HCT116 (cell line): Measurements from ENCODE around the gene PAQR6. TPM values are rescaled to one million over a fixed set of nuclear protein-coding genes. Genes with fewer than 3 reads are reported as not detected.

Experiments used
- ATAC-seq: fragments of 200-7000 bp; cut with Tn5 transposase; 2 replicates; pipeline ENCODE4 v1.9.1; 2020; ENCODE audit warnings: mild to moderate bottlenecking, moderate library complexity
- BruUV-seq: library from RNA; stranded (reverse); fragments of 400-500 nt; replicated peaks from 2 replicates; lab custom pipeline; 2021; lab: Mats Ljungman, UMichigan
- CTCF ChIA-PET: fragments of 300-600 bp; sonication (Branson Sonifier 250); formaldehyde crosslinking; loops from one replicate; lab custom pipeline; 2021; ENCODE audit warnings: antibody characterized with exemption; lab: Charles Lee
- POLR2A ChIA-PET: fragments of 300-600, 350-600 bp; sonication (Branson Sonifier 250); formaldehyde crosslinking; loops from one replicate; lab custom pipeline; 2021; ENCODE audit warnings: antibody characterized with exemption; lab: Charles Lee
- RAD21 ChIA-PET, 2 experiments: fragments of 300-600 bp; sonication (Branson Sonifier 250); formaldehyde crosslinking; loops; one replicate each; lab custom pipeline; 2023; ENCODE audit warnings: low total read pairs in 2 of 2; ENCODE audit not compliant: uncharacterized antibody in 2 of 2, unreplicated experiment in 2 of 2, low non-redundant PET in 1 of 2; lab: Charles Lee
- DNase-seq: peaks from one replicate; pipeline ENCODE4 v3.0.0-alpha.2; 2010; ENCODE audit warnings: low read depth, low spot score
- H2AFZ ChIP-seq: fragments of 200-600 bp; shearing (Covaris generic), sonication (generic); 2 replicates; pipeline ENCODE4 v1.6.1; 2017; ENCODE audit warnings: low read depth, mixed run types, mixed read lengths, antibody characterized with exemption, low read length; ENCODE audit not compliant: poor library complexity, severe bottlenecking
- H3K27ac ChIP-seq: 2 replicates; pipeline ENCODE4 v1.5.1; 2012; ENCODE audit warnings: low read depth, low read length
- H3K27me3 ChIP-seq: fragments of 200-600 bp; sonication (generic); 2 replicates; pipeline ENCODE4 v1.6.1; 2016; ENCODE audit warnings: mixed run types, low read length, mixed read lengths; ENCODE audit not compliant: insufficient read depth
- H3K36me3 ChIP-seq, 2 experiments: fragments of 200-500 bp in 1 of 2; fragments of 200-600 bp in 1 of 2; sonication (Bioruptor generic) in 1 of 2; sonication (generic) in 1 of 2; 2 replicates each; pipeline versions ENCODE4 v1.5.1 to v1.6.1; 2014 to 2016; ENCODE audit warnings: low read length in 2 of 2, inconsistent platforms in 1 of 2, mixed read lengths in 1 of 2, mixed run types in 1 of 2; ENCODE audit not compliant: insufficient read depth in 2 of 2, control insufficient read depth in 1 of 2
- H3K4me1 ChIP-seq, 2 experiments: fragments of 200-600 bp in 1 of 2; sonication (generic) in 1 of 2; 2 replicates each; pipeline versions ENCODE4 v1.5.1 to v1.6.1; 2012 to 2017; ENCODE audit warnings: low read length in 2 of 2, inconsistent platforms in 1 of 2, mild to moderate bottlenecking in 1 of 2, mixed read lengths in 1 of 2, mixed run types in 1 of 2, moderate library complexity in 1 of 2; ENCODE audit not compliant: insufficient read depth in 2 of 2, control insufficient read depth in 1 of 2
- H3K4me2 ChIP-seq: fragments of 200-600 bp; sonication (generic); 2 replicates; pipeline ENCODE4 v1.6.1; 2017; ENCODE audit warnings: mixed run types, low read length, mixed read lengths
- H3K4me3 ChIP-seq, 2 experiments: fragments of 200-600 bp in 1 of 2; sonication (generic) in 1 of 2; replicated peaks in 1 of 2; 2 replicates each; pipeline ENCODE4 v1.5.1; 2011 to 2016; ENCODE audit warnings: low read length in 2 of 2, control low read depth in 1 of 2, low read depth in 1 of 2, mild to moderate bottlenecking in 1 of 2, mixed read lengths in 1 of 2, mixed run types in 1 of 2
- H3K79me2 ChIP-seq: fragments of 200-600 bp; sonication (generic); 2 replicates; pipeline ENCODE4 v1.6.1; 2017; ENCODE audit warnings: mild to moderate bottlenecking, mixed run types, low read length, moderate library complexity, mixed read lengths; ENCODE audit not compliant: insufficient read depth
- H3K9ac ChIP-seq: fragments of 200-600 bp; sonication (generic); 2 replicates; pipeline ENCODE4 v1.6.1; 2016; ENCODE audit warnings: low read length, mixed read lengths
- H3K9me2 ChIP-seq: fragments of 200-600 bp; sonication (generic), shearing (Covaris generic); 2 replicates; pipeline ENCODE4 v1.6.1; 2017; ENCODE audit warnings: mixed run types, mild to moderate bottlenecking, moderate library complexity; ENCODE audit not compliant: insufficient read depth
- H3K9me3 ChIP-seq, 2 experiments: fragments of 200-500 bp in 1 of 2; fragments of 200-600 bp in 1 of 2; sonication (Bioruptor generic) in 1 of 2; sonication (generic) in 1 of 2; 2 replicates each; pipeline ENCODE4 v1.6.1; 2014 to 2017; ENCODE audit warnings: low read length in 2 of 2, mixed read lengths in 2 of 2, inconsistent platforms in 1 of 2, low read depth in 1 of 2, mild to moderate bottlenecking in 1 of 2, mixed run types in 1 of 2, moderate library complexity in 1 of 2; ENCODE audit not compliant: control insufficient read depth in 1 of 2, insufficient read depth in 1 of 2
- H4K20me1 ChIP-seq: fragments of 200-600 bp; sonication (generic), shearing (Covaris generic); 2 replicates; pipeline ENCODE4 v1.6.1; 2017; ENCODE audit warnings: mixed run types, mild to moderate bottlenecking, moderate library complexity; ENCODE audit not compliant: insufficient read depth
- CBX3 ChIP-seq: IDR thresholded peaks from 2 replicates; pipeline ENCODE4 v1.6.1; 2012; ENCODE audit warnings: low read depth
- EGR1 ChIP-seq: IDR thresholded peaks from 2 replicates; pipeline ENCODE4 v1.6.1; 2012; ENCODE audit warnings: low read depth
- EZH2 ChIP-seq: fragments of 200-600 bp; sonication (generic); IDR thresholded peaks from 2 replicates; pipeline ENCODE4 v1.6.1; 2017; ENCODE audit warnings: antibody characterized with exemption, mixed run types
- EZH2phosphoT487 ChIP-seq: fragments of 200-600 bp; IDR thresholded peaks from 2 replicates; pipeline ENCODE4 v1.6.1; 2018; ENCODE audit warnings: antibody characterized with exemption, borderline replicate concordance
- FOSL1 ChIP-seq: IDR thresholded peaks from 2 replicates; pipeline ENCODE4 v1.6.1; 2012; ENCODE audit warnings: low read depth
- JUND ChIP-seq: IDR thresholded peaks from 2 replicates; pipeline ENCODE4 v1.6.1; 2012
- ZFX ChIP-seq: fragments of 450-650 bp; IDR thresholded peaks from 2 replicates; pipeline ENCODE4 v1.6.1; 2017
- ZNF274 ChIP-seq: fragments of 200-500 bp; sonication (Bioruptor generic); IDR thresholded peaks from 2 replicates; pipeline ENCODE4 v1.6.1; 2014; ENCODE audit warnings: mild to moderate bottlenecking, low read depth, low read length, inconsistent platforms
- intact Hi-C: fragments of 100-400 bp; cut with micrococcal nuclease; formaldehyde crosslinking; loops from 2 replicates; pipeline ENCODE4 v1.10.0; 2022
- total RNA-seq: library from RNA; stranded (reverse); gene quantifications from one replicate; pipeline ENCODE4 v1.2.1, GENCODE V29; 2021; ENCODE audit not compliant: unreplicated experiment
- TF ChIP-seq, protein P1 (sequence below): IDR thresholded peaks from 2 replicates; pipeline ENCODE4 v1.6.1; 2012
- TF ChIP-seq, protein P2 (sequence below): IDR thresholded peaks from 2 replicates; pipeline ENCODE4 v1.6.1; 2011; ENCODE audit warnings: mild to moderate bottlenecking, low read length, moderate library complexity; ENCODE audit not compliant: insufficient replicate concordance; ENCODE audit errors: extremely low read depth
- TF ChIP-seq, protein P3 (sequence below): IDR thresholded peaks from 2 replicates; pipeline ENCODE4 v1.6.1; 2012
- TF ChIP-seq, protein P4 (sequence below), 3 experiments: fragments of 200-600 bp in 1 of 3; sonication (generic) in 1 of 3; IDR thresholded peaks in 2 of 3; conservative IDR thresholded peaks in 1 of 3; 2 replicates each; pipeline ENCODE4 v1.5.1; 2012 to 2017; ENCODE audit warnings: low read depth in 2 of 3, low read length in 2 of 3, antibody characterized with exemption in 1 of 3, borderline replicate concordance in 1 of 3, control low read depth in 1 of 3, mild to moderate bottlenecking in 1 of 3, mixed read lengths in 1 of 3, mixed run types in 1 of 3, moderate library complexity in 1 of 3; ENCODE audit not compliant: insufficient read depth in 1 of 3

Gene PAQR6
- total RNA-seq, 1 experiment from 2014 or later: 10.9 TPM

DNA sequence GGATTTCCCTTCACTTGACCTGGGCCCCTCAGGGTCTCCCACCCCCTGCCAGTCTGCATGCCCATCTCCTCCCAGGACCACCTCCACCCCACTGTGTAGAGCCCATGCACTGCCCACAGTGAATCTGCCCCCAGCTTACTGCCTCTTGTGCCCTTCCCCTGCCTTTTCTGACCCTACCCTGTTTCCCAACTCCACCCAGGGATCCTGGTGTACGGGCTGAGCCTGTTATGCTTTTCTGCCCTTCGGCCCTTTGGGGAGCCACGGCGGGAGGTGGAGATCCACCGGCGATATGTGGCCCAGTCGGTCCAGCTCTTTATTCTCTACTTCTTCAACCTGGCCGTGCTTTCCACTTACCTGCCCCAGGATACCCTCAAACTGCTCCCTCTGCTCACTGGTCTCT is 38.2 kb upstream of the PAQR6 start:
- Histone ChIP-seq H3K27ac (no peak overlapping the region), H3K36me3 (no peaks in the 10 kb centered on the region), H3K9me2 (no peaks in the 10 kb centered on the region), H2AFZ (no peak overlapping the region), H4K20me1 (peaks cover 4% of the 10 kb centered on the region; the same call in 1 of the 2 replicates), H3K9me3 (no peaks in the 10 kb centered on the region), H3K4me2 (no peak overlapping the region), H3K4me3 (no peak overlapping the region), H3K79me2 (peaks cover 24% of the 10 kb centered on the region), H3K4me1 (peaks cover 18 to 22% of the 10 kb centered on the region in 2 experiments), H3K27me3 (no peaks in the 10 kb centered on the region)
- ATAC-seq (no peak), DNase-seq (no peak)
- no TSS peak for BruUV-seq
- intact Hi-C loops: no loop called here
- ChIA-PET RAD21 (no interaction called here), POLR2A (no interaction called here)
- TF ChIP-seq CBX3: no peak
- TF ChIP-seq EZH2phosphoT487: no peak
- no peak for TF ChIP-seq EGR1
- TF ChIP-seq JUND: no peak
- TF ChIP-seq, all 23 proteins: peak for 0
- CTCF ChIA-PET: no interaction called here
- H3K9ac ChIP-seq: no peak overlapping the region

DNA sequence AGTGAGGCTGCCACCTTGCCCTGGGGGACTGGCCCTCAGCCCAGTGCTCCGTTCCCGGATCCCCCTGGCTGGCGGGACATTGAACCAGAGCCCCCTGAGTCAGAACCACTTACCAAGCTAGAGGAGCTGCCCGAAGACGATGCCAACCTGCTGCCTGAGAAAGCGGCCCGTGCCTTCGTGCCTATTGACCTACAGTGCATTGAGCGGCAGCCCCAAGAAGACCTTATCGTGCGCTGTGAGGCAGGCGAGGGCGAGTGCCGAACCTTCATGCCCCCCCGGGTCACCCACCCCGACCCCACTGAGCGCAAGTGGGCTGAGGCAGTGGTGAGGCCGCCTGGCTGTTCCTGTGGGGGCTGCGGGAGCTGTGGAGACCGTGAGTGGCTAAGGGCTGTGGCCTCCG is 37.6 kb upstream of the PAQR6 start:
- H3K36me3 ChIP-seq: peaks cover 0 to under 1% of the 10 kb centered on the region in 2 experiments; a peak in 1 of 4 replicates
- intact Hi-C loops: no loop called here

More for the DNA sequence above, 37.6 kb upstream of the PAQR6 start:
- RAD21 ChIA-PET: no interaction called here
- TF ChIP-seq FOSL1 (no peak), EGR1 (no peak), ZNF274 (no peak), EZH2 (no peak), ZFX (no peak), EZH2phosphoT487 (no peak)
- TF ChIP-seq, protein P1, sequence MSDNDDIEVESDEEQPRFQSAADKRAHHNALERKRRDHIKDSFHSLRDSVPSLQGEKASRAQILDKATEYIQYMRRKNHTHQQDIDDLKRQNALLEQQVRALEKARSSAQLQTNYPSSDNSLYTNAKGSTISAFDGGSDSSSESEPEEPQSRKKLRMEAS: no peak
- TF ChIP-seq, protein P2, sequence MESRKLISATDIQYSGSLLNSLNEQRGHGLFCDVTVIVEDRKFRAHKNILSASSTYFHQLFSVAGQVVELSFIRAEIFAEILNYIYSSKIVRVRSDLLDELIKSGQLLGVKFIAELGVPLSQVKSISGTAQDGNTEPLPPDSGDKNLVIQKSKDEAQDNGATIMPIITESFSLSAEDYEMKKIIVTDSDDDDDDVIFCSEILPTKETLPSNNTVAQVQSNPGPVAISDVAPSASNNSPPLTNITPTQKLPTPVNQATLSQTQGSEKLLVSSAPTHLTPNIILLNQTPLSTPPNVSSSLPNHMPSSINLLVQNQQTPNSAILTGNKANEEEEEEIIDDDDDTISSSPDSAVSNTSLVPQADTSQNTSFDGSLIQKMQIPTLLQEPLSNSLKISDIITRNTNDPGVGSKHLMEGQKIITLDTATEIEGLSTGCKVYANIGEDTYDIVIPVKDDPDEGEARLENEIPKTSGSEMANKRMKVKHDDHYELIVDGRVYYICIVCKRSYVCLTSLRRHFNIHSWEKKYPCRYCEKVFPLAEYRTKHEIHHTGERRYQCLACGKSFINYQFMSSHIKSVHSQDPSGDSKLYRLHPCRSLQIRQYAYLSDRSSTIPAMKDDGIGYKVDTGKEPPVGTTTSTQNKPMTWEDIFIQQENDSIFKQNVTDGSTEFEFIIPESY: no peak
- TF ChIP-seq, protein P3, sequence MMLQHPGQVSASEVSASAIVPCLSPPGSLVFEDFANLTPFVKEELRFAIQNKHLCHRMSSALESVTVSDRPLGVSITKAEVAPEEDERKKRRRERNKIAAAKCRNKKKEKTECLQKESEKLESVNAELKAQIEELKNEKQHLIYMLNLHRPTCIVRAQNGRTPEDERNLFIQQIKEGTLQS: no peak
- TF ChIP-seq, protein P4, sequence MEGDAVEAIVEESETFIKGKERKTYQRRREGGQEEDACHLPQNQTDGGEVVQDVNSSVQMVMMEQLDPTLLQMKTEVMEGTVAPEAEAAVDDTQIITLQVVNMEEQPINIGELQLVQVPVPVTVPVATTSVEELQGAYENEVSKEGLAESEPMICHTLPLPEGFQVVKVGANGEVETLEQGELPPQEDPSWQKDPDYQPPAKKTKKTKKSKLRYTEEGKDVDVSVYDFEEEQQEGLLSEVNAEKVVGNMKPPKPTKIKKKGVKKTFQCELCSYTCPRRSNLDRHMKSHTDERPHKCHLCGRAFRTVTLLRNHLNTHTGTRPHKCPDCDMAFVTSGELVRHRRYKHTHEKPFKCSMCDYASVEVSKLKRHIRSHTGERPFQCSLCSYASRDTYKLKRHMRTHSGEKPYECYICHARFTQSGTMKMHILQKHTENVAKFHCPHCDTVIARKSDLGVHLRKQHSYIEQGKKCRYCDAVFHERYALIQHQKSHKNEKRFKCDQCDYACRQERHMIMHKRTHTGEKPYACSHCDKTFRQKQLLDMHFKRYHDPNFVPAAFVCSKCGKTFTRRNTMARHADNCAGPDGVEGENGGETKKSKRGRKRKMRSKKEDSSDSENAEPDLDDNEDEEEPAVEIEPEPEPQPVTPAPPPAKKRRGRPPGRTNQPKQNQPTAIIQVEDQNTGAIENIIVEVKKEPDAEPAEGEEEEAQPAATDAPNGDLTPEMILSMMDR (IDR thresholded peaks at IDR 0.05 in 2 of 3, conservative IDR thresholded peaks at IDR 0.05 in 1 of 3; ENCODE audit: borderline replicate concordance in 1 of 3, insufficient read depth in 1 of 3, low read depth in 2 of 3, low read length in 2 of 3): no peak
- POLR2A ChIA-PET: no interaction called here
- Histone ChIP-seq H2AFZ (no peak overlapping the region), H3K27ac (no peak overlapping the region), H3K4me2 (no peak overlapping the region), H3K4me1 (peaks cover 24 to 27% of the 10 kb centered on the region in 2 experiments), H3K9me2 (no peaks in the 10 kb centered on the region), H4K20me1 (peaks cover 4% of the 10 kb centered on the region; the same call in 1 of the 2 replicates), H3K9me3 (no peaks in the 10 kb centered on the region), H3K9ac (no peak overlapping the region), H3K27me3 (no peaks in the 10 kb centered on the region), H3K79me2 (peaks cover 30% of the 10 kb centered on the region), H3K4me3 (no peak overlapping the region)
- no TSS peak for BruUV-seq
- CTCF ChIA-PET: no interaction called here
- no peak for ATAC-seq
- no peak for DNase-seq
